ENCODE measurements around the gene PHC2.

GRCh38 chr1:33378976-33379375 lies 51.9 kb downstream of the PHC2 start:
- TF ChIP-seq CTCF (IDR thresholded peaks at IDR 0.05): no peak
- TF ChIP-seq ZFX (IDR thresholded peaks at IDR 0.05; ENCODE audit: borderline replicate concordance): no peak

Data from 22Rv1 (cell line).